DOHH2 (cell line): ENCODE data around the gene UBE4B.

Source experiments
- H3F3A ChIP-seq: fragments of 200-600 bp; sonication (generic), shearing (Covaris generic); 2 replicates; pipeline ENCODE4 v1.6.0; 2016; ENCODE audit warnings: antibody characterized with exemption, mild to moderate bottlenecking; ENCODE audit not compliant: control insufficient read depth, insufficient read depth
- H3K27ac ChIP-seq: fragments of 200-600 bp; sonication (generic); 2 replicates; pipeline ENCODE4 v1.5.1; 2014; ENCODE audit warnings: low read depth, mild to moderate bottlenecking, low read length, moderate library complexity
- H3K27me3 ChIP-seq: fragments of 200-600 bp; sonication (generic); 2 replicates; pipeline ENCODE4 v1.6.1; 2014; ENCODE audit warnings: mild to moderate bottlenecking, low read length, mixed read lengths; ENCODE audit not compliant: control insufficient read depth
- H3K36me3 ChIP-seq: fragments of 200-600 bp; sonication (generic); 2 replicates; pipeline ENCODE4 v1.6.1; 2014; ENCODE audit warnings: mild to moderate bottlenecking, low read length, moderate library complexity, mixed read lengths; ENCODE audit not compliant: control insufficient read depth
- H3K4me1 ChIP-seq: fragments of 200-600 bp; sonication (generic); 2 replicates; pipeline ENCODE4 v1.6.1; 2014; ENCODE audit warnings: mild to moderate bottlenecking, low read length, mixed read lengths; ENCODE audit not compliant: control insufficient read depth
- H3K4me2 ChIP-seq: fragments of 200-600 bp; sonication (generic); 2 replicates; pipeline ENCODE4 v1.6.0; 2014; ENCODE audit warnings: mild to moderate bottlenecking, low read length, moderate library complexity
- H3K4me3 ChIP-seq: fragments of 200-600 bp; sonication (generic); 2 replicates; pipeline ENCODE4 v1.5.1; 2014; ENCODE audit warnings: mild to moderate bottlenecking, low read length, mixed read lengths
- H3K79me2 ChIP-seq: fragments of 200-600 bp; sonication (generic); 2 replicates; pipeline ENCODE4 v1.6.1; 2014; ENCODE audit warnings: mild to moderate bottlenecking, low read length, mixed read lengths; ENCODE audit not compliant: control insufficient read depth
- H3K9me2 ChIP-seq: fragments of 200-600 bp; sonication (generic); replicated peaks from 2 replicates; pipeline ENCODE4 v1.6.1; 2014; ENCODE audit warnings: mild to moderate bottlenecking, low read length, mixed read lengths; ENCODE audit not compliant: control insufficient read depth
- H3K9me3 ChIP-seq: fragments of 200-600 bp; sonication (generic); 2 replicates; pipeline ENCODE4 v1.6.1; 2014; ENCODE audit warnings: antibody characterized with exemption, low read length, mixed read lengths; ENCODE audit not compliant: control insufficient read depth, insufficient read depth
- H4K20me1 ChIP-seq: fragments of 200-600 bp; sonication (generic); 2 replicates; pipeline ENCODE4 v1.6.0; 2014; ENCODE audit warnings: low read depth, mild to moderate bottlenecking, antibody characterized with exemption, low read length, moderate library complexity; ENCODE audit not compliant: control insufficient read depth, insufficient read depth
- EZH2phosphoT487 ChIP-seq: fragments of 200-600 bp; sonication (generic); IDR thresholded peaks from 2 replicates; pipeline ENCODE4 v1.6.1; 2017; ENCODE audit warnings: borderline replicate concordance, mild to moderate bottlenecking, antibody characterized with exemption, low read length, moderate library complexity, mixed read lengths
- TF ChIP-seq, protein P1 (sequence below): fragments of 200-600 bp; sonication (generic); IDR thresholded peaks from one replicate; pipeline ENCODE4 v1.5.1; 2014; ENCODE audit warnings: antibody characterized with exemption, mild to moderate bottlenecking, low read depth, low read length; ENCODE audit not compliant: poor library complexity, severe bottlenecking

Gene UBE4B

DNA sequence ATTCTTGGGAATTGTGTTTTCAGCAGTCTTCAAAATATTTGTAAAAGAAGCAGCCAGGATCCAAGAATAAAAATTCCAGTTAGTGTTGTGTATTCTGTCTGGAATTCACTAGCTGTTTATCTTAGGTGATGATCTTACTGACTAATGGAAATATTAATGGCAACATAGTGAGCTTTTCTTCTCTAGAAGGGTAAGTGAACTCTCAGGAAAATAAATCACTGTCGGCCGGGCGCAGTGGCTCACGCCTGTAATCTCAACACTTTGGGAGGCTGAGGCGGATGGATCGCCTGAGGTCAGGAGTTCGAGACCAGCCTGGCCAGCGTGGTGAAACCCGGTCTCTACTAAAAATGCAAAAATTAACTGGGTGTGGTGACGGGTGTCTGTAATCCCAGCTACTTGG is 90.2 kb downstream of the UBE4B start:
- no peaks in the 10 kb centered on the region for H3K4me1 ChIP-seq
- H3K9me2 ChIP-seq = no peaks in the 10 kb centered on the region
- H3K27me3 ChIP-seq = no peaks in the 10 kb centered on the region
- no peak for TF ChIP-seq EZH2phosphoT487
- TF ChIP-seq, protein P1, sequence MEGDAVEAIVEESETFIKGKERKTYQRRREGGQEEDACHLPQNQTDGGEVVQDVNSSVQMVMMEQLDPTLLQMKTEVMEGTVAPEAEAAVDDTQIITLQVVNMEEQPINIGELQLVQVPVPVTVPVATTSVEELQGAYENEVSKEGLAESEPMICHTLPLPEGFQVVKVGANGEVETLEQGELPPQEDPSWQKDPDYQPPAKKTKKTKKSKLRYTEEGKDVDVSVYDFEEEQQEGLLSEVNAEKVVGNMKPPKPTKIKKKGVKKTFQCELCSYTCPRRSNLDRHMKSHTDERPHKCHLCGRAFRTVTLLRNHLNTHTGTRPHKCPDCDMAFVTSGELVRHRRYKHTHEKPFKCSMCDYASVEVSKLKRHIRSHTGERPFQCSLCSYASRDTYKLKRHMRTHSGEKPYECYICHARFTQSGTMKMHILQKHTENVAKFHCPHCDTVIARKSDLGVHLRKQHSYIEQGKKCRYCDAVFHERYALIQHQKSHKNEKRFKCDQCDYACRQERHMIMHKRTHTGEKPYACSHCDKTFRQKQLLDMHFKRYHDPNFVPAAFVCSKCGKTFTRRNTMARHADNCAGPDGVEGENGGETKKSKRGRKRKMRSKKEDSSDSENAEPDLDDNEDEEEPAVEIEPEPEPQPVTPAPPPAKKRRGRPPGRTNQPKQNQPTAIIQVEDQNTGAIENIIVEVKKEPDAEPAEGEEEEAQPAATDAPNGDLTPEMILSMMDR = no peak
- no peaks in the 10 kb centered on the region for H3F3A ChIP-seq
- no peak overlapping the region for H3K4me3 ChIP-seq
- no peaks in the 10 kb centered on the region for H3K9me3 ChIP-seq
- no peak overlapping the region for H3K27ac ChIP-seq
- H3K36me3 ChIP-seq = peaks cover 6% of the 10 kb centered on the region
- no peaks in the 10 kb centered on the region for H4K20me1 ChIP-seq
- no peaks in the 10 kb centered on the region for H3K79me2 ChIP-seq
- H3K4me2 ChIP-seq = no peak overlapping the region

DNA sequence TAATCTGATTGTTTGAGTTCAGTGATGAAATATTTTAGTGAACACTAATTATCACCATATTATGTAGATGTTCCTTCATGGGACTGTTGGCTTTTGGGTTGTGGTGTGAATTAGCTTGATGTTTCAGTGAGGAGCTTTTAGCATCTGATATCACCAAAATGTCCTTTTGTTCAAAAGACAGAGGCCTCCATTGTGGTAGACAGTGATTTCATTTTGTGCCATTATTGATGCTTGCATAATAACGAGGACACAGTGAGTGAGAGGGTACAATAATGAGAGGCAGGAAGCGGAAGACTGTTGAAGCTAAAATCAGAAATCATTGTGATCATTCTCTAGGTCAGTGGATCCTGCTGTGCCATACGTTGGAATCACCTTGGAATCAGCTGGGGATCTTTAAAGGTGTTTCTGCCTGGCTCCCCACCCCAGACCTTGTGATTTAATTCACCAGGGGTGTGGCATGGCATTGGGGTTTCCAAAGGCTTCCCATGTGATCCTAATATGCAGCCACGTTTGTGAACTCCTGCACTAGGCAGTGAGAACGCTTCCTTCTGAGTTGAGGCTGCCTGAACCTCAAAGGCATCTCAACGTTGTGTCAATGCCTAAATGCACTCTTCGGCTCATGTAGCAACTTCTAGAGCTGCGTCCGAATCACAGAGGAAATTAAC is 95.5 kb downstream of the UBE4B start:
- H3K9me3 ChIP-seq = no peaks in the 10 kb centered on the region
- no peaks in the 10 kb centered on the region for H3F3A ChIP-seq
- H4K20me1 ChIP-seq = no peaks in the 10 kb centered on the region

DNA sequence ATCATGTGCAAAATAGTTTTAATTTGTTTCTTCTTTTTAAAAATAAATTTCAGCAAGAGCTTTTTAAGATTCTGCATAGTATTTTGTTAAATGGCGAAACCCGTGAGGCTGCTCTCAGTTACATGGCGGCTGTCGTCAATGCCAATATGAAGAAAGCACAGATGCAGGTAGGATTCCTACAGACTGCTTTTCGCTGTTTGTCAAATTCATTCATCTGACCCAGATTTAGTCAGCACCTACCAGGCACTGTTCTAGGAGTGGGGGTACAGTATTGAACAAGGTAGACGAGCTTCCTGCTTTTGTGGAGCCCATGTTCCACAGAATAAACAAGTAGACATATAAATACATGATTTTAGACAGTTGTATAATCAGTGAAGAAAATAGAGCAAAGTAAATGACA is 99.6 kb downstream of the UBE4B start:
- Histone ChIP-seq H3F3A (no peaks in the 10 kb centered on the region), H3K36me3 (peaks cover 21% of the 10 kb centered on the region), H3K4me3 (no peak overlapping the region), H3K9me2 (no peaks in the 10 kb centered on the region), H3K4me2 (no peak overlapping the region), H3K9me3 (no peaks in the 10 kb centered on the region), H3K27me3 (no peaks in the 10 kb centered on the region), H4K20me1 (no peaks in the 10 kb centered on the region), H3K4me1 (no peaks in the 10 kb centered on the region), H3K79me2 (no peaks in the 10 kb centered on the region), H3K27ac (no peak overlapping the region)
- no peak for TF ChIP-seq EZH2phosphoT487
- TF ChIP-seq, protein P1 = no peak

More for the DNA sequence above, 95.5 kb downstream of the UBE4B start:
- Histone ChIP-seq H3K4me1 (no peaks in the 10 kb centered on the region), H3K36me3 (peaks cover 14% of the 10 kb centered on the region), H3K4me2 (no peak overlapping the region), H3K79me2 (no peaks in the 10 kb centered on the region), H3K27ac (no peak overlapping the region), H3K4me3 (no peak overlapping the region), H3K9me2 (no peaks in the 10 kb centered on the region), H3K27me3 (no peaks in the 10 kb centered on the region)
- TF ChIP-seq, protein P1 = no peak
- TF ChIP-seq EZH2phosphoT487 = no peak
